Measurements from ENCODE around the gene PLEKHG4. TPM values are rescaled to one million over a fixed set of nuclear protein-coding genes. Genes with fewer than 3 reads are reported as not detected.

PLEKHG4 gene
- total RNA-seq, 1 donor from 2014 or later, result 3.7 TPM

DNA sequence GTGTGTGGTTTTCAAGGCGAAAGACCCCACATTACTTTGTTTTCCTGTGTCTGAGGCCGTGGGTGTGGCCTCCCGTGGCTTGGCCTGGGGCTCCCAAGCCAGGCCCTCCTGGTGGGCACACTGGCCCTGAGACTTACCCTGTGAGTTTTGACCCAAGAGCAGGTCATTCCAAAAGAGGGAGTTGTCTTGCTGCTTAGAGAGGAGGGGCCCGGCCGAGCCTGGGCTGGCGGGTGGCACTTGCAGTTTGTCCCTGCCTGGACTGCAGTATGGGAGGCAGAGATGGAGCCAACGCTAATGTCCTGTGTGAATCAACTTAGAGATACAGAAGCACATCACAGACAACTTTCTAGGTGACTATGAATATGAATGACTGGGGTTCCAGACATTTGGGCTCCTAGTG is 22.7 kb downstream of the PLEKHG4 start:
- no peak for DNase-seq (ENCODE audit: low spot score in 2 of 2)
- no peaks in the 10 kb centered on the region for H3K27me3 ChIP-seq
- no peaks in the 10 kb centered on the region for H3K36me3 ChIP-seq
- H3K9me3 ChIP-seq, result no peaks in the 10 kb centered on the region
- intact Hi-C loops (cut with DNase I), result no loop called here
- peaks cover 0 to 4% of the 10 kb centered on the region in 2 donors for H3K4me1 ChIP-seq
- H3K4me3 ChIP-seq, result no peak overlapping the region
- TF ChIP-seq, protein P1, sequence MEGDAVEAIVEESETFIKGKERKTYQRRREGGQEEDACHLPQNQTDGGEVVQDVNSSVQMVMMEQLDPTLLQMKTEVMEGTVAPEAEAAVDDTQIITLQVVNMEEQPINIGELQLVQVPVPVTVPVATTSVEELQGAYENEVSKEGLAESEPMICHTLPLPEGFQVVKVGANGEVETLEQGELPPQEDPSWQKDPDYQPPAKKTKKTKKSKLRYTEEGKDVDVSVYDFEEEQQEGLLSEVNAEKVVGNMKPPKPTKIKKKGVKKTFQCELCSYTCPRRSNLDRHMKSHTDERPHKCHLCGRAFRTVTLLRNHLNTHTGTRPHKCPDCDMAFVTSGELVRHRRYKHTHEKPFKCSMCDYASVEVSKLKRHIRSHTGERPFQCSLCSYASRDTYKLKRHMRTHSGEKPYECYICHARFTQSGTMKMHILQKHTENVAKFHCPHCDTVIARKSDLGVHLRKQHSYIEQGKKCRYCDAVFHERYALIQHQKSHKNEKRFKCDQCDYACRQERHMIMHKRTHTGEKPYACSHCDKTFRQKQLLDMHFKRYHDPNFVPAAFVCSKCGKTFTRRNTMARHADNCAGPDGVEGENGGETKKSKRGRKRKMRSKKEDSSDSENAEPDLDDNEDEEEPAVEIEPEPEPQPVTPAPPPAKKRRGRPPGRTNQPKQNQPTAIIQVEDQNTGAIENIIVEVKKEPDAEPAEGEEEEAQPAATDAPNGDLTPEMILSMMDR (IDR thresholded peaks at IDR 0.05), result no peak
- H3K27ac ChIP-seq, result peak overlapping the region in 1 of 2 donors; percentile 21

DNA sequence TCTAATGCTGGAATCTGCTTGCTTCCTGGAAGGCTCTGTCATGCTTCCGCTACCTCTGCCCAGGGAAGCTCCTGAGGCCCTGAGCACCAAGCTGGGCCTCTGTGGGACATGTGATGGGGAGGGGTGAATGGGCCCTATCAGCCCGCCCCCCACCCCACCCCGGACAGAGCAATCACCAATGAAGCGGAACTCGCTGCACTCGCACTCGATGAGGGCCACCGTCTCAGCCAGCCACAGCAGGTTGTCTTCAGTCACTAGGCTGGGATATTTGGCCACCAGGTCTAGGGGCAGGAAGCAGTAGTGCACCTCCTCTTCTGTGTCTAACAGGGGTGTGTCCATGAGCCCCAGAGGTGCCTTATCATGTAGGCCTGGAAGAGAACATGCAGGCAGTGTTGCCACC is 23.6 kb downstream of the PLEKHG4 start:
- H3K27me3 ChIP-seq, result no peaks in the 10 kb centered on the region
- H3K4me3 ChIP-seq, result no peak overlapping the region
- no peaks in the 10 kb centered on the region for H3K9me3 ChIP-seq
- intact Hi-C loops (cut with DNase I), result no loop called here
- H3K4me1 ChIP-seq, result peaks cover 0 to 4% of the 10 kb centered on the region in 2 donors
- DNase-seq (ENCODE audit: low spot score in 2 of 2), result no peak
- TF ChIP-seq, protein P1 (IDR thresholded peaks at IDR 0.05), result no peak
- no peaks in the 10 kb centered on the region for H3K36me3 ChIP-seq
- H3K27ac ChIP-seq, result no peak overlapping the region

DNA sequence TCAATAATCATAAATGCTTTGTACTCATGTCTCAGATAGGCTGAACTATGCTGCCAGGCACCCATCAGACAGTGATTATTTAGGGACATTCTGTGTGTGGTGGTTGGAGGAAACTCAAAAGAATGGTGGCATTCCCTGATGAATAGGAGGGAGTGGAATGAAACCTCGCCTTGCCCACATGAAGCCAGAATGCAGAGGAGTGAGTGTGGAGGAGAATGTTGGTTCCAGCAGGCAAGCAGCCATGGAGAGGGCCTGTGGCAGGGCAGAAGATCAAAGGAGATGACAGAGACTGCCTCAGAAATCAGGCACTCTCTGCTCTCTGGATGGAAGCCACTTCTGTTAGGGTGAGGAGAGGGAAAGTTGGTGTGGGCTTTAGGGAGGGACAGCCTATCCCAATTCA is 24.7 kb downstream of the PLEKHG4 start:
- TF ChIP-seq, protein P1 (IDR thresholded peaks at IDR 0.05), result no peak
- Histone ChIP-seq H3K27me3 (no peaks in the 10 kb centered on the region), H3K27ac (no peak overlapping the region), H3K4me3 (no peak overlapping the region), H3K4me1 (peaks cover 0 to 4% of the 10 kb centered on the region in 2 donors), H3K9me3 (no peaks in the 10 kb centered on the region), H3K36me3 (no peaks in the 10 kb centered on the region)
- DNase-seq (ENCODE audit: low spot score in 2 of 2), result no peak
- intact Hi-C loops (cut with DNase I), result no loop called here

DNA sequence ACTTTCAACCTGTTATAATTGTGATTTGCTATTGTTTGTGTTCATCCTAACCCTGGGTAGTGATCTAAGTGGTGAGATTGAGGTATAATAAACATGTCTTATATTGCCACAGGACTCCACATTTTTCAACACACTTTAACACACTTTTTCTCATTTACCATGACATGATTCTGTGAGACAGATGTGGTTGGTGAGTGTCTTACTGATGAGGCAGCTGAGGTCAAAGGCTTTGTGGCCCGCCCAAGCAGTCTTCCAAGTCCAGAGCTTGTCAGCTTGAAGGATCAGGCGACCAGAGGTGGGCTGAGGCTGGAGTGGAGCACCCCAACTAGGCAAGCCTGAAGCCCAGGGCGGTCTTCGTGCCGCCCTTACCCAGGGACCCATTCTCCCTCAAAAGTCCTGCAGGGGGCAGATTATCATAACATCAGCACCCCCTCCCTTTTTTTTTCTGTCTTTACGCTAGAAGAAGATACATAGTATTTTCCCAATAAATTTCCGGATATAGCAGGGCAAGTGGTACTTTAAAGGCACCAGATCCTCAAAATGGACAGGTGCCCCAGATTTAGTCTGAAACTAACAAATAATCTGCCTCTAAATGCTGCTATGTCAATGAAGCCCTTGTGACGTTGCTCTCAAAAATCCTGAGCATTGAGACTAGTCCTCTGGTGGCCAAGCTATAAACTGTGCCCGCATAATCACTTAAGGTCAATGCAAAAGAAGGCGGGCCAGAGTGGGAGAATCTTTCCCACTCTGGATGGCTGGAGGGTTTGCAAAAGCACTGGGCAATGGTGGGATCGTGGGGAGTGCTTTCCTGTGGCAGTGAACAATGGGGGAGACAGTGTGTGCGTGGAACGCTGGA is 26.1 kb downstream of the PLEKHG4 start:
- intact Hi-C loops (cut with DNase I), result no loop called here
- TF ChIP-seq, protein P1 (IDR thresholded peaks at IDR 0.05), result no peak
- Histone ChIP-seq H3K27me3 (no peaks in the 10 kb centered on the region), H3K4me1 (peaks cover 0 to 4% of the 10 kb centered on the region in 2 donors), H3K36me3 (no peaks in the 10 kb centered on the region), H3K4me3 (no peak overlapping the region), H3K9me3 (no peaks in the 10 kb centered on the region), H3K27ac (no peak overlapping the region)
- no peak for DNase-seq (ENCODE audit: low spot score in 2 of 2)

DNA sequence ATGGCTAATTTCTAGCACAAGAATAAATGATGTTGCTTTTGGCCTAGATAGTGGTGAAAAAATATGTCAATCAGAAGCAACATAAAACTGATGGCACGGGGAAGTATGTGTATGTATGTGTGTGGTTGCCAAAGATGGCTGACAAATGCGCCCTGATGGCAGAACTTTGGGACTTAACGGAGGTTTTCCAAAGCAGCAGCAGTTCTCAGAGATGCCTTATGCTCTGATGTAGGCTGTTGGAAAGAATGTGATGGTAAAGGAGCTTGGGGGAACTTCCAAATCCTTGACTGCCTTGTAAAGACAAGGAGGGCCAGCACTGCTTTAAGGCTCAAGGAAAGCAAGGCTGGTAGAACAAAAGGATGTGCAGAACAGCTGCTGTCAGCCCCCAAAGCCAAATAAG is 31.2 kb downstream of the PLEKHG4 start:
- H3K4me1 ChIP-seq, result no peaks in the 10 kb centered on the region
- no peak overlapping the region for H3K4me3 ChIP-seq
- H3K9me3 ChIP-seq, result no peaks in the 10 kb centered on the region
- DNase-seq (ENCODE audit: low spot score in 2 of 2), result no peak
- intact Hi-C loops (cut with DNase I), result no loop called here
- TF ChIP-seq, protein P1 (IDR thresholded peaks at IDR 0.05), result no peak
- H3K36me3 ChIP-seq, result no peaks in the 10 kb centered on the region
- H3K27ac ChIP-seq, result no peak overlapping the region
- H3K27me3 ChIP-seq, result no peaks in the 10 kb centered on the region
